Measurements from ENCODE around the gene ZNF202.

ZNF202 gene

GRCh38 chr11:123742031-123742723 is 717 bp upstream of the ZNF202 start:
- POLR2A ChIA-PET = no interaction called here
- peak in 2 of 3 donors; percentile 4 to 10 for DNase-seq
- H3K4me3 ChIP-seq (ENCODE audit: control insufficient read depth in 1 of 7, extremely low read depth in 1 of 7, insufficient read depth in 4 of 7, low read depth in 2 of 7, low read length in 6 of 7) = peak overlapping the region in 6 of 7 experiments; percentile 89 to 95 (median 91)
- CTCF ChIA-PET = no interaction called here
- WGBS (ENCODE audit: insufficient coverage) = 22% methylated on average over 11 of the region's 12 CpGs
- H3K9me3 ChIP-seq (ENCODE audit: control extremely low read depth in 1 of 5, control insufficient read depth in 4 of 5, insufficient read depth in 2 of 5, low read depth in 1 of 5, low read length in 4 of 5) = peaks cover 0 to 2% (median 0%) of the 10 kb centered on the region in 5 experiments
- H3K36me3 ChIP-seq (ENCODE audit: control insufficient read depth in 4 of 4, insufficient read depth in 4 of 4, low read length in 3 of 4) = peaks cover 5 to 22% (median 14%) of the 10 kb centered on the region in 4 experiments
- peaks cover 2 to 19% (median 17%) of the 10 kb centered on the region in 4 experiments for H3K4me1 ChIP-seq (ENCODE audit: control extremely low read depth in 1 of 4, control insufficient read depth in 4 of 4, insufficient read depth in 4 of 4, low read length in 3 of 4)
- H3K27me3 ChIP-seq (replicated peaks in 2 of 5; ENCODE audit: control insufficient read depth in 4 of 5, insufficient read depth in 5 of 5, low read length in 4 of 5) = no peaks in the 10 kb centered on the region
- peak overlapping the region; percentile 74 to 81 for H3K27ac ChIP-seq (ENCODE audit: insufficient read depth in 1 of 2, low read depth in 1 of 2, low read length in 2 of 2, poor library complexity in 1 of 2, severe bottlenecking in 2 of 2)

- Histone ChIP-seq H3K4me1 (ENCODE audit: control extremely low read depth in 1 of 4, control insufficient read depth in 4 of 4, insufficient read depth in 4 of 4, low read length in 3 of 4) (peaks cover 2 to 19% (median 17%) of the 10 kb centered on the region in 4 experiments), H3K27ac (ENCODE audit: insufficient read depth in 1 of 2, low read depth in 1 of 2, low read length in 2 of 2, poor library complexity in 1 of 2, severe bottlenecking in 2 of 2) (peak overlapping the region; percentile 74 to 81), H3K27me3 (replicated peaks in 2 of 5; ENCODE audit: control insufficient read depth in 4 of 5, insufficient read depth in 5 of 5, low read length in 4 of 5) (no peaks in the 10 kb centered on the region), H3K9me3 (ENCODE audit: control extremely low read depth in 1 of 5, control insufficient read depth in 4 of 5, insufficient read depth in 2 of 5, low read depth in 1 of 5, low read length in 4 of 5) (peaks cover 0 to 2% (median 0%) of the 10 kb centered on the region in 5 experiments), H3K36me3 (ENCODE audit: control insufficient read depth in 4 of 4, insufficient read depth in 4 of 4, low read length in 3 of 4) (peaks cover 5 to 36% (median 17%) of the 10 kb centered on the region in 4 experiments), H3K4me3 (ENCODE audit: control insufficient read depth in 1 of 7, extremely low read depth in 1 of 7, insufficient read depth in 4 of 7, low read depth in 2 of 7, low read length in 6 of 7) (peak overlapping the region; percentile 89 to 99 (median 91))
- 0% methylated on average over 5 of the region's 6 CpGs for WGBS (ENCODE audit: insufficient coverage)
- DNase-seq = no peak
- ChIA-PET POLR2A (no interaction called here), CTCF (no interaction called here)
Observed at GRCh38 chr11:123740787-123741158, 687 bp downstream of the ZNF202 start.

- POLR2A ChIA-PET = no interaction called here
- Histone ChIP-seq H3K36me3 (ENCODE audit: control insufficient read depth in 4 of 4, insufficient read depth in 4 of 4, low read length in 3 of 4) (peaks cover 5 to 50% (median 29%) of the 10 kb centered on the region in 4 experiments), H3K27ac (ENCODE audit: insufficient read depth in 1 of 2, low read depth in 1 of 2, low read length in 2 of 2, poor library complexity in 1 of 2, severe bottlenecking in 2 of 2) (no peak overlapping the region), H3K4me3 (ENCODE audit: control insufficient read depth in 1 of 7, extremely low read depth in 1 of 7, insufficient read depth in 4 of 7, low read depth in 2 of 7, low read length in 6 of 7) (no peak overlapping the region), H3K4me1 (ENCODE audit: control extremely low read depth in 1 of 4, control insufficient read depth in 4 of 4, insufficient read depth in 4 of 4, low read length in 3 of 4) (peaks cover 2 to 19% (median 17%) of the 10 kb centered on the region in 4 experiments), H3K27me3 (replicated peaks in 2 of 5; ENCODE audit: control insufficient read depth in 4 of 5, insufficient read depth in 5 of 5, low read length in 4 of 5) (no peaks in the 10 kb centered on the region), H3K9me3 (ENCODE audit: control extremely low read depth in 1 of 5, control insufficient read depth in 4 of 5, insufficient read depth in 2 of 5, low read depth in 1 of 5, low read length in 4 of 5) (peaks cover 0 to 2% (median 0%) of the 10 kb centered on the region in 5 experiments)
- DNase-seq = no peak
- WGBS (ENCODE audit: insufficient coverage) = no CpG with 5 or more reads among the region's 2 CpGs
- CTCF ChIA-PET = interaction anchor here (1.0 kb wide), 1 partner anchor 9 kb away, joined by 3 read pairs; no protein-coding TSS in a partner anchor
Observed at GRCh38 chr11:123738374-123738773, 3.1 kb downstream of the ZNF202 start.

GRCh38 chr11:123736769-123737168 is 4.7 kb downstream of the ZNF202 start:
- POLR2A ChIA-PET = no interaction called here
- no CpG with 5 or more reads among the region's 3 CpGs for WGBS (ENCODE audit: insufficient coverage)
- DNase-seq = no peak

GRCh38 chr11:123729602-123730001 is 11.9 kb downstream of the ZNF202 start:
- no peak overlapping the region for H3K27ac ChIP-seq (ENCODE audit: insufficient read depth in 1 of 2, low read depth in 1 of 2, low read length in 2 of 2, poor library complexity in 1 of 2, severe bottlenecking in 2 of 2)
- H3K36me3 ChIP-seq (ENCODE audit: control insufficient read depth in 4 of 4, insufficient read depth in 4 of 4, low read length in 3 of 4) = peaks cover 41 to 88% (median 69%) of the 10 kb centered on the region in 4 experiments
- no peaks in the 10 kb centered on the region for H3K4me1 ChIP-seq (ENCODE audit: control extremely low read depth in 1 of 4, control insufficient read depth in 4 of 4, insufficient read depth in 4 of 4, low read length in 3 of 4)
- no peaks in the 10 kb centered on the region for H3K27me3 ChIP-seq (replicated peaks in 2 of 5; ENCODE audit: control insufficient read depth in 4 of 5, insufficient read depth in 5 of 5, low read length in 4 of 5)
- 94% methylated on average over 7 of the region's 8 CpGs for WGBS (ENCODE audit: insufficient coverage)
- ChIA-PET CTCF (interaction anchor here (1.3 kb wide), 1 partner anchor 9 kb away, joined by 3 read pairs; no protein-coding TSS in a partner anchor), POLR2A (no interaction called here)
- DNase-seq = no peak
- H3K4me3 ChIP-seq (ENCODE audit: control insufficient read depth in 1 of 7, extremely low read depth in 1 of 7, insufficient read depth in 4 of 7, low read depth in 2 of 7, low read length in 6 of 7) = no peak overlapping the region
- H3K9me3 ChIP-seq (ENCODE audit: control extremely low read depth in 1 of 5, control insufficient read depth in 4 of 5, insufficient read depth in 2 of 5, low read depth in 1 of 5, low read length in 4 of 5) = peaks cover 9 to 42% (median 20%) of the 10 kb centered on the region in 5 experiments

More at GRCh38 chr11:123736769-123737168, 4.7 kb downstream of the ZNF202 start:
- Histone ChIP-seq H3K9me3 (ENCODE audit: control extremely low read depth in 1 of 5, control insufficient read depth in 4 of 5, insufficient read depth in 2 of 5, low read depth in 1 of 5, low read length in 4 of 5) (peaks cover 0 to 2% (median 0%) of the 10 kb centered on the region in 5 experiments), H3K4me3 (ENCODE audit: control insufficient read depth in 1 of 7, extremely low read depth in 1 of 7, insufficient read depth in 4 of 7, low read depth in 2 of 7, low read length in 6 of 7) (no peak overlapping the region), H3K27me3 (replicated peaks in 2 of 5; ENCODE audit: control insufficient read depth in 4 of 5, insufficient read depth in 5 of 5, low read length in 4 of 5) (no peaks in the 10 kb centered on the region), H3K36me3 (ENCODE audit: control insufficient read depth in 4 of 4, insufficient read depth in 4 of 4, low read length in 3 of 4) (peaks cover 5 to 60% (median 30%) of the 10 kb centered on the region in 4 experiments), H3K27ac (ENCODE audit: insufficient read depth in 1 of 2, low read depth in 1 of 2, low read length in 2 of 2, poor library complexity in 1 of 2, severe bottlenecking in 2 of 2) (no peak overlapping the region), H3K4me1 (ENCODE audit: control extremely low read depth in 1 of 4, control insufficient read depth in 4 of 4, insufficient read depth in 4 of 4, low read length in 3 of 4) (peaks cover 2 to 13% (median 11%) of the 10 kb centered on the region in 4 experiments)
- CTCF ChIA-PET = no interaction called here

GRCh38 chr11:123725995-123726655 is 15.3 kb downstream of the ZNF202 start:
- CTCF ChIA-PET = interaction anchor here (0.8 kb wide), 1 partner anchor 10 kb away, joined by 3 read pairs; no protein-coding TSS in a partner anchor
- POLR2A ChIA-PET = no interaction called here
- H3K27me3 ChIP-seq (replicated peaks in 2 of 5; ENCODE audit: control insufficient read depth in 4 of 5, insufficient read depth in 5 of 5, low read length in 4 of 5) = no peaks in the 10 kb centered on the region
- peaks cover 39 to 74% (median 66%) of the 10 kb centered on the region in 4 experiments for H3K36me3 ChIP-seq (ENCODE audit: control insufficient read depth in 4 of 4, insufficient read depth in 4 of 4, low read length in 3 of 4)
- no peak overlapping the region for H3K4me3 ChIP-seq (ENCODE audit: control insufficient read depth in 1 of 7, extremely low read depth in 1 of 7, insufficient read depth in 4 of 7, low read depth in 2 of 7, low read length in 6 of 7)
- no peak for DNase-seq
- H3K27ac ChIP-seq (ENCODE audit: insufficient read depth in 1 of 2, low read depth in 1 of 2, low read length in 2 of 2, poor library complexity in 1 of 2, severe bottlenecking in 2 of 2) = no peak overlapping the region
- 98% methylated on average over 21 of the region's 23 CpGs for WGBS (ENCODE audit: insufficient coverage)
- H3K4me1 ChIP-seq (ENCODE audit: control extremely low read depth in 1 of 4, control insufficient read depth in 4 of 4, insufficient read depth in 4 of 4, low read length in 3 of 4) = no peaks in the 10 kb centered on the region
- H3K9me3 ChIP-seq (ENCODE audit: control extremely low read depth in 1 of 5, control insufficient read depth in 4 of 5, insufficient read depth in 2 of 5, low read depth in 1 of 5, low read length in 4 of 5) = peaks cover 9 to 42% (median 20%) of the 10 kb centered on the region in 5 experiments

DNA sequence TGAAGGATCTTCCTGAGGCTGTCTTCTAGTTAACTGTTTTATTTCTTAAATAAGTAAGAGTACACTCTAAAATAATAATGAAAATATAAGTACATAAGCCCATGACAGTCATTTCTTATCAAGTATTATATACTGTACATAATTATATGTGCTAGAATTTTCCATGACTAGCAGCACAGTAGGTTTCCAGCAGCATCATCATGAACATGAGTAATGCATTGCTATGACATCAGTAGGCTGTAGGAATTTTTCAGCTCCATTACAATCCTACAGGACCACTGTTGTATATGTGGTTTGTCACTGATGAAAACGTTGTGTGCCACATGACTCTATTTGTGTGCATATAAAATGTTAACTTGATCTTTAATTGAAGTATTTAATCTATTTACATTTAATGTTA is 22.0 kb downstream of the ZNF202 start:
- ChIA-PET CTCF (interaction anchor here (1.2 to 3.2 kb wide), 5 partner anchors 9 to 78 kb away, joined by 3 to 13 read pairs (median 3); no protein-coding TSS in a partner anchor), POLR2A (no interaction called here)
- no peak for DNase-seq

More for the DNA sequence above, 22.0 kb downstream of the ZNF202 start:
- Histone ChIP-seq H3K4me1 (ENCODE audit: control extremely low read depth in 1 of 4, control insufficient read depth in 4 of 4, insufficient read depth in 4 of 4, low read length in 3 of 4) (no peaks in the 10 kb centered on the region), H3K4me3 (ENCODE audit: control insufficient read depth in 1 of 7, extremely low read depth in 1 of 7, insufficient read depth in 4 of 7, low read depth in 2 of 7, low read length in 6 of 7) (no peak overlapping the region), H3K27me3 (replicated peaks in 2 of 5; ENCODE audit: control insufficient read depth in 4 of 5, insufficient read depth in 5 of 5, low read length in 4 of 5) (peaks cover 0 to 2% (median 2%) of the 10 kb centered on the region in 5 experiments), H3K36me3 (ENCODE audit: control insufficient read depth in 4 of 4, insufficient read depth in 4 of 4, low read length in 3 of 4) (peaks cover 0 to 7% (median 3%) of the 10 kb centered on the region in 4 experiments), H3K9me3 (ENCODE audit: control extremely low read depth in 1 of 5, control insufficient read depth in 4 of 5, insufficient read depth in 2 of 5, low read depth in 1 of 5, low read length in 4 of 5) (no peaks in the 10 kb centered on the region), H3K27ac (ENCODE audit: insufficient read depth in 1 of 2, low read depth in 1 of 2, low read length in 2 of 2, poor library complexity in 1 of 2, severe bottlenecking in 2 of 2) (no peak overlapping the region)
- no CpG with 5 or more reads among the region's 1 CpG for WGBS (ENCODE audit: insufficient coverage)
